Astrocyte (in vitro differentiated cells and primary cell): ENCODE results near the gene MRAP2. TPM values are rescaled to one million over a fixed set of nuclear protein-coding genes. Genes with fewer than 3 reads are reported as not detected.
A peak's percentile ranks its signal among the peaks of the same experiment; 100 is the strongest.

Experiments
- DNase-seq: peaks from one replicate; pipeline ENCODE4 v3.0.0-alpha.2; 2010; ENCODE audit warnings: low read depth
- FAIRE-seq: peaks from 2 replicates; lab custom pipeline; 2011; peaks lifted over from hg19 to GRCh38; lab: Jason Lieb, UNC
- H2AFZ ChIP-seq: 2 replicates; pipeline ENCODE4 v1.6.0; 2012; ENCODE audit warnings: low read depth, low read length, inconsistent platforms
- H3K27ac ChIP-seq: 2 replicates; pipeline ENCODE4 v1.5.1; 2011; ENCODE audit warnings: low read depth, low read length, inconsistent platforms
- H3K27me3 ChIP-seq: 2 replicates; pipeline ENCODE4 v1.6.0; 2011; ENCODE audit warnings: low read length, inconsistent platforms; ENCODE audit not compliant: insufficient read depth
- H3K36me3 ChIP-seq: 2 replicates; pipeline ENCODE4 v1.5.1; 2011; ENCODE audit warnings: low read length, inconsistent platforms; ENCODE audit not compliant: insufficient read depth
- H3K4me1 ChIP-seq: 2 replicates; pipeline ENCODE4 v1.5.1; 2011; ENCODE audit warnings: low read length, inconsistent platforms; ENCODE audit not compliant: insufficient read depth
- H3K4me2 ChIP-seq: 2 replicates; pipeline ENCODE4 v1.6.0; 2012; ENCODE audit warnings: low read length, inconsistent platforms
- H3K4me3 ChIP-seq: 2 replicates; pipeline ENCODE4 v1.5.1; 2011; ENCODE audit warnings: low read depth, mild to moderate bottlenecking, low read length, inconsistent platforms; ENCODE audit not compliant: insufficient read depth
- H3K79me2 ChIP-seq: 2 replicates; pipeline ENCODE4 v1.6.0; 2012; ENCODE audit warnings: mild to moderate bottlenecking, low read length, inconsistent platforms; ENCODE audit not compliant: insufficient read depth
- H3K9ac ChIP-seq: 2 replicates; pipeline ENCODE4 v1.6.0; 2012; ENCODE audit warnings: mild to moderate bottlenecking, low read length, inconsistent platforms
- H3K9me3 ChIP-seq: 2 replicates; pipeline ENCODE4 v1.5.1; 2012; ENCODE audit warnings: low read depth, mild to moderate bottlenecking, low read length, inconsistent platforms; ENCODE audit not compliant: insufficient read depth
- H4K20me1 ChIP-seq: 2 replicates; pipeline ENCODE4 v1.6.0; 2012; ENCODE audit warnings: low read length, inconsistent platforms; ENCODE audit not compliant: insufficient read depth
- H3K27ac Mint-ChIP-seq: one replicate; pipeline ENCODE4 v1.8.0; 2021; ENCODE audit warnings: mild to moderate bottlenecking, mixed read lengths; ENCODE audit not compliant: unreplicated experiment
- H3K27me3 Mint-ChIP-seq: one replicate; pipeline ENCODE4 v1.8.0; 2021; ENCODE audit warnings: low read depth, mixed read lengths; ENCODE audit not compliant: unreplicated experiment
- H3K36me3 Mint-ChIP-seq: one replicate; pipeline ENCODE4 v1.8.0; 2021; ENCODE audit warnings: low read depth, mixed read lengths; ENCODE audit not compliant: unreplicated experiment
- H3K4me1 Mint-ChIP-seq: one replicate; pipeline ENCODE4 v1.8.0; 2021; ENCODE audit warnings: low read depth, mixed read lengths; ENCODE audit not compliant: unreplicated experiment
- H3K4me3 Mint-ChIP-seq: one replicate; pipeline ENCODE4 v1.8.0; 2021; ENCODE audit warnings: mild to moderate bottlenecking, moderate library complexity, mixed read lengths; ENCODE audit not compliant: unreplicated experiment
- H3K9me3 Mint-ChIP-seq: one replicate; pipeline ENCODE4 v1.8.0; 2021; ENCODE audit warnings: mild to moderate bottlenecking, mixed read lengths; ENCODE audit not compliant: unreplicated experiment
- CTCF ChIP-seq: IDR thresholded peaks from 2 replicates; pipeline ENCODE4 v1.5.1; 2011; ENCODE audit warnings: low read depth, mild to moderate bottlenecking, inconsistent platforms, low read length, moderate library complexity; ENCODE audit not compliant: insufficient read depth
- EZH2 ChIP-seq: IDR thresholded peaks from 2 replicates; pipeline ENCODE4 v1.6.1; 2012; ENCODE audit warnings: mild to moderate bottlenecking, low read length, inconsistent platforms; ENCODE audit not compliant: insufficient read depth
- total RNA-seq: library from RNA; stranded (reverse); gene quantifications from 2 replicates; pipeline ENCODE4 v1.2.1, GENCODE V29; 2021

Gene MRAP2
- total RNA-seq, 1 donor from 2014 or later = 0.20 TPM

DNA sequence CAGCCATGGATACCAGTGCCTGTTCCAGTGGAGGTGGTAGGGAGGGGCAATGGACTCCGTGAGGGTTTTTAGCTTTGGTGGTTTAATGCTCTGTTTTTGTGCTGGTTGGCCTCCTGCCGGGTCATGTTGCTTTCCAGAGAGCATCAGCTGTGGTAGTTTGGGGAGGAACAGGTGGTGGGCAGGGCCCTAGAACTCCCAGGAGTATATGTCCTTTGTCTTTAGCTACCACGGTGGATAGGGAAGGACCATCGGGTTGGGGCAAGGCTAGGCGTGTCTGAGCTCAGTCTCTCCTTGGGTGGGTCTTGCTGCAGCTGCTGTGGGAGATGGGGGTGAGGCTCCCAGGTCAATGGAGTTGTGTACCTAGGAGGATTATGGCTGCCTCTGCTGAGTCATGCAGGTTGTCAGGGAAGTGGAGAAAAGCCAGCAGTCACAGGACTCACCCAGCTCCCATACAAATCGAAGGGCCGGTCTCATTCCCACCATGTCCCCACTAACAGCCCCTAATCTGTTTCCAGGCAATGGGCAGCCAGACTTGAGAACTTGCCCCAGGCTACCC is 38.9 kb downstream of the MRAP2 start:
- Histone ChIP-seq H4K20me1 (no peaks in the 10 kb centered on the region), H3K4me3 (no peak overlapping the region), H3K4me2 (no peak overlapping the region), H3K4me1 (no peaks in the 10 kb centered on the region), H3K27me3 (no peaks in the 10 kb centered on the region), H3K79me2 (no peaks in the 10 kb centered on the region), H3K27ac (no peak overlapping the region), H3K36me3 (no peaks in the 10 kb centered on the region), H3K9ac (no peak overlapping the region), H2AFZ (no peak overlapping the region), H3K9me3 (no peaks in the 10 kb centered on the region)
- Mint-ChIP-seq H3K36me3 (no peaks in the 10 kb centered on the region), H3K4me3 (no peak overlapping the region), H3K9me3 (peaks cover 14% of the 10 kb centered on the region), H3K27me3 (no peaks in the 10 kb centered on the region), H3K4me1 (peaks cover 4% of the 10 kb centered on the region), H3K27ac (no peak overlapping the region)
- no peak for TF ChIP-seq CTCF
- TF ChIP-seq EZH2 = no peak
- DNase-seq (no peak), FAIRE-seq (no peak)

DNA sequence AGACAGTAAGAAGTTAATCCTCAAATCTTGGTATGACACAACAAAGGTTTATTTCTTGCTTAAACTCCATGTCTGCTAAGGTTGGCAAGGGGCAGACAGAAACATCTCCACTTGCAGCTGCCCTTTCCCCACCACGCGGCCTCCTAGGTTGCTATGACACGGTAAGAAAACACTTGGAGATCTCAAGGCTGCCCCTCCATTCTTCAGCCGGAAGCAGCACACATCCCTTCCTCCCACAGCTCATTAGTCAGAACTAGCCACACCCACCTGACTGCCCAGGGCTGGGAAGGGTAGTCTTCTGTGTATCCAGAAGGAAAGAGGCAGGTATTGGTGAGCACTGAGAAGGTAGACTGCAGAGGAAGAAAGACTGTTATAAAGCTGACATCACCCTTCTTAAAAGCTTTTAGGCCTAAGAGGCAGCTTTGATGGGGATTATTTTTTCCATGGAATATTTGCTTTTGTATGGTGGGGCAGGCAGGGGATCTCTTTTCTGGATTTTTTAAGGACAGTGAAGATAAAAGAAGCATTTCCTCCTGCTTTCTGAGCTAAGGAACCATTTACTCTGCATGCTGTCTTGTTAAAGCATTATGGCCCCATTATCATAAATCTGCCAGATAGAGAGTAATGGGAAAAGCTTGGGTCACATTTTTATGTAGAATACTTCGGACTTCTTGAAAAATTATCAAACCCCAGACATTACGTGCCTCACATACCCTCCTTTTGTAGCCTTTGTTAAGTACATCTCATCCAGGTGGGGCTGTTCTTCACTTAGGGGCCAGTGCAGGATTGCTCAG is 41.6 kb downstream of the MRAP2 start:
- H3K4me2 ChIP-seq = peak overlapping the region; percentile 15
- FAIRE-seq = no peak
- no peak overlapping the region for H3K4me3 Mint-ChIP-seq
- no peak overlapping the region for H3K4me3 ChIP-seq
- no peak overlapping the region for H3K27ac ChIP-seq
- no peak overlapping the region for H3K27ac Mint-ChIP-seq
- no peaks in the 10 kb centered on the region for H3K27me3 Mint-ChIP-seq
- peaks cover 4% of the 10 kb centered on the region for H3K4me1 Mint-ChIP-seq
- DNase-seq = no peak
- no peaks in the 10 kb centered on the region for H3K27me3 ChIP-seq
- H3K4me1 ChIP-seq = no peaks in the 10 kb centered on the region
- no peaks in the 10 kb centered on the region for H4K20me1 ChIP-seq
- TF ChIP-seq EZH2 = no peak
- no peak for TF ChIP-seq CTCF
- H3K9me3 ChIP-seq = no peaks in the 10 kb centered on the region
- H3K9me3 Mint-ChIP-seq = peaks cover 7% of the 10 kb centered on the region
- H2AFZ ChIP-seq = peak overlapping the region; percentile 47
- H3K36me3 Mint-ChIP-seq = no peaks in the 10 kb centered on the region
- no peak overlapping the region for H3K9ac ChIP-seq
- no peaks in the 10 kb centered on the region for H3K36me3 ChIP-seq
- no peaks in the 10 kb centered on the region for H3K79me2 ChIP-seq

DNA sequence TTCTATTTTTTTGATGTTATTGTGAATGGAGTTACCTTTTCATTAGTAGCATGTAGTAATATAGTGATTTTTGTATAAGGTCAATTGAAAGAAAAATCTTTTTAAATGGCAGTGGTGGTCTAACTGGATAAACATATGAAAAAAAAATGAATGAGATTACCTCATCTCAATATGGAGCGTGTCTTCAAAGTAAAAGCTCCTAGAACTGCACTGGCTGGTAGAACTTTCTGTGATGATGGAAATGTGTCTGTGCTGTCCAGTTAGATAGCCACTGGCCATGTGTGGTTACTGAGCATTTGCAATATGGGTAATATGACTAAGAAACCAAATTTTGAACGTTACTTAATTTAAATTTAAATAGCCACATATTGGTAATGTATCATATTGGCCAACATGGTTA is 44.1 kb downstream of the MRAP2 start:
- Histone ChIP-seq H3K4me3 (no peak overlapping the region), H3K27me3 (no peaks in the 10 kb centered on the region), H3K36me3 (no peaks in the 10 kb centered on the region), H3K9me3 (no peaks in the 10 kb centered on the region), H3K27ac (no peak overlapping the region), H4K20me1 (no peaks in the 10 kb centered on the region), H2AFZ (no peak overlapping the region), H3K9ac (no peak overlapping the region), H3K79me2 (no peaks in the 10 kb centered on the region), H3K4me1 (no peaks in the 10 kb centered on the region), H3K4me2 (no peak overlapping the region)
- Mint-ChIP-seq H3K4me3 (no peak overlapping the region), H3K9me3 (peaks cover 3% of the 10 kb centered on the region), H3K36me3 (no peaks in the 10 kb centered on the region), H3K4me1 (peaks cover 5% of the 10 kb centered on the region), H3K27me3 (no peaks in the 10 kb centered on the region), H3K27ac (no peak overlapping the region)
- DNase-seq (no peak), FAIRE-seq (no peak)
- no peak for TF ChIP-seq CTCF
- no peak for TF ChIP-seq EZH2
